Daoy (cell line): Measurements from ENCODE around the gene SOX6. TPM values are rescaled to one million over a fixed set of nuclear protein-coding genes. Genes with fewer than 3 reads are reported as not detected.

Experiments used
- DNase-seq: peaks from one replicate; pipeline ENCODE4 v3.0.0-alpha.2; 2015; ENCODE audit warnings: low read depth
- total RNA-seq: library from RNA; depleted of rRNA; stranded (reverse); fragments of >200 nt; shearing (Covaris generic); gene quantifications from 2 replicates; pipeline ENCODE4 v1.2.3, GENCODE V29; 2014

SOX6 gene
- total RNA-seq, 1 experiment from 2014 or later = 3.0 TPM

DNA sequence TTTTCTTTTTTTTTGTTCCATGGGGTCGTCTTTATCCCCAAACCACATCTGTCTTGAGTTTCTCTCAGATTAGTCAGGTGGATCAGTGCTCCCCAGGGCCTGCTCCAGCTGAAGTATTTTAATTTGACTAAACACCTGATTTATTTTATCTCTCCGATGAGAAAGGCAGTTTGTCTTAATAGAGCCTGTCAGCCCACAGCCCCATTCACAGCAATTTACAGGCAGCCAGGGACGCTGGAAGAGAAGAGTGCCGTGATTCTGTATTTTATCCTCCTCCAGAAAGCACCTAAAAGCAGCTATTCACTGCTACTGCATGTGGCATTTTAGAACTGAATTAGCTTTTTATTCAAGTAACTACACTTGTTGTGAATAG is 164.5 kb downstream of the SOX6 start:
- no peak for DNase-seq

DNA sequence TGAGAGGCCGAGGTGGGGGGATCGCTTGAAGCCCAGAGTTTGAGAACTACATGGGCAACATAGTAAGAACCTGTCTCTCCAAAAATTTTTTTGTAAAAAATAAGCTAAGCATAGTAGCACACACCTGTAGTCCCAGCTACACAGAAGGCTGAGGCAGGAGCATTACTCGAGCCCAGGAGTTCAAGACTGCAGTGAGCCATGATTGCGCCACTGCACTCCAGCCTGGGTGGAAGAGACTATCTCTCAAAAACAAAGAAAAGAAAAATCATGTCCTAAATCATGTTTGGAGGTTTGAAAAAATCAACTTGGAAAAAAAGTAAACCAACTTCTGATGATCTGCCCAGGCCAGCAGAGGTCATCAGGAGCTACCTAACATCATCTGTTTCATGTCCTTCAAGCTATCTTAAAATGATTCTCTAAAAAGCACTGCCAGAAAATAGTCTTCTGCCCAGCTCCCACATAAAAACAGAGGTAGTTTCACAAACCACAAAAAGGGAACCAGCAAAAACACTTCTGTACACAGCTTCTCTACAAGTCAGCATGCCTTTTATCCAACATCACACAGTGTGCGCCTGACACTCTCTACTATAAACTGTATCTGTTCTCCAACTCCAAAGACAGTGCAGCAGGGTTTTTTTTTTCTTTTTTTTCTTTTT is 165.0 kb downstream of the SOX6 start:
- DNase-seq = no peak

DNA sequence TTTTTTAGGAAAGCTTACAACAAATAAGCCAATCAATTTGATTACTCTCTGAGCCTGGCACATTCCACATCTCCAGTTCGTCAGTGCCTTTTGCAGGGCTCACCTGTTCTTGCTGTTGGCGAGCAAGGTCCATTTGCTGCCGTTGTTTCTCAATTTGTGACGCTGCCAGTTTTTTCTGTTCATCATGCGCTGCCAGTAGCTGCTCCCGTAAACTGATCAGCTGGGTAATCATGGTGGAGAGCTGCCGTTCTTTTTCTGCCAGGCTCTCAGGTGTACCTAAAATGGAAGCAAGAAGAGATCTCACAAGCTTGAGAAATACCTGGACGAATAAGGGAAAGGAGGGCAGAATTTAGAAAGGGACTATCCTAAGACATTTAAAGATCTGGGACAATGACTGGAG is 169.7 kb downstream of the SOX6 start:
- DNase-seq = no peak

DNA sequence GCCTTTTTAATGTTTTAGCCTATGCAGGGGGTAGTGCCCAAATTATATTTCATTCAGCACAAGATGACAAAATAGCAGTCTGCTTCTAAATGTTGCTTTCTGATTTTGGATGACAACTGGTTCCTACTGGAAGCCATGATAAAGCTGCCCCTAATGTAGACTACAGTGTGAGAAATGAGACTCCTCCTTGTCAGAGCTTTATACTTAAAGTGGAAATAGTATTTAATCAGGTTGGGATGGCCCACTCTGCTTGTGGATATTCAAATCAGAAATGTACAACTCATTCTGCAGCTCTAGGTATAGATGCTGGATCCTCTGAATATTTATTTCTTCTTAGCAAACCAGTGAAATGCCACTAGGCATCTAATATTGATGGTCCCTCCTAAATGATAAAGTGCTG is 171.3 kb downstream of the SOX6 start:
- DNase-seq = no peak

DNA sequence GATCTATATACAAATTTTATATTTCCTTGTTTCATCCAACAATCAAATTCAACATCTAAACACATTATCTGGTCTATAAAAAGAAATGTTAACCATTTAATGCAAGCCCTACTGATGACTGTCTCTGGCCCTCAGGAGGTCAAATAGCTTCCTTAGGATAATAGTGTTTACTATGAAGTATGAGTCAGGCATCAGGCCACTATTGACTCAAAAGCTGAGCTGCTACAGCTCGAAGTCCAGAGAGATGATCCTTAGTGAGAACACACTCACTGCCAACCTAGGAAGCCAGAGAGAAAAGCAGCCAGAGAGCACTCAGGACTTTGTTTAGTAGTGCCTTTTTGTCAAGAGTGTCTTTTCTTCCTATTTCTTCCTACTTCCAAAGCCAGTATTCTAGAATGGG is 171.8 kb downstream of the SOX6 start:
- peak; percentile 51 for DNase-seq

DNA sequence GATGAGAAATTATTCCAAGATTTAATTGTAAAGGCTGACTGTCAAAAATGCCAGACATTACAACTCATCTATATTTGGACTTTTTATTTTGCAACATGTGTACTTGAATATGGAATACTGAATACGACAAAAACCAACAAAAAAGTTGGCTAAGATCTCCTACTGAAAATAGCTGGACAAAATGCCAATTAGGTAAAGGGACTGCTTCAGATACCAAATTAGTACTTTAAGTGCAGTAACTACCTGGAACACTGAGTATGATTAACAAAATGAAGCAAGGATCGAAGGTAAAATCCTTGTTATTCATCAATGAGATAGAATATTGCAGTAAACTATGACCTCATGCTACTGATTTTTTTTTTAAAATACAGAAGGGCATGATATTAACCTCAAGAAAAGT is 173.8 kb downstream of the SOX6 start:
- DNase-seq = no peak

DNA sequence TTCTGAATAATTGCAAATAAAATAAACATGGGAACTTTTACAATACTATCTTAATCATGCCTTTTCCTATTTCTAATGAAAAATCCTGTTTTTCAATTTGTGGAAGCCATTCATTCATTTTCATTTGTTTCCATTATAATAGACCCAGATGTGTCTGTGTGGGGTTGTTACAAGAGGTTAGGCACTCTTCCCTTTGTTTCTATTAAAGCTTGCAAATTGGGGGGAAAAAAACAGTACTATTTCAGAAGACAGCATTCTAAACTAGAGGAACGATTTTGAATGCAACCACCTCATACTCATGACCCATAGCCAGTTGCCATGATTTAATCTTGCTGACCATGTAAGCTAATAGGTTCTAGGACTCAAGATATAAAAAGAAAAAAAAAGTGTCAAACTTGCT is 175.5 kb downstream of the SOX6 start:
- DNase-seq = no peak

DNA sequence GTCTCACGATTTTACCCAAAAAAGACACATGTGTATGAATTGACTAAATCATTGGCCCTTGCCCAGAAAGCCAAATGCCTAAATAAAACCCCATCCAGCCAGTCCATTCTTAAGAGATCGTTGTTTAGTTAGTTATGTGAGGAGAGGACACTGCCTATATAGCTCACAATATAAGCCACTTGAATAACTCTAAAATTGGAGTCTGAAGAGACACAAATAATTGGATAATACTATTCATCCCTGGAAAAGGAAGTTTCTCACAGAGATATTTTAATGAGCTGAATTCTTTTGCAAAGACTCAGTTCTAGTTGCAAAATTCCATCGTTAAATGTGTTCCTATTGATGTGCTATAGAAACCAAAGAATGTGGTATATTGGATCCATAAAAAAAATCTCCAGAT is 176.7 kb downstream of the SOX6 start:
- DNase-seq = no peak

DNA sequence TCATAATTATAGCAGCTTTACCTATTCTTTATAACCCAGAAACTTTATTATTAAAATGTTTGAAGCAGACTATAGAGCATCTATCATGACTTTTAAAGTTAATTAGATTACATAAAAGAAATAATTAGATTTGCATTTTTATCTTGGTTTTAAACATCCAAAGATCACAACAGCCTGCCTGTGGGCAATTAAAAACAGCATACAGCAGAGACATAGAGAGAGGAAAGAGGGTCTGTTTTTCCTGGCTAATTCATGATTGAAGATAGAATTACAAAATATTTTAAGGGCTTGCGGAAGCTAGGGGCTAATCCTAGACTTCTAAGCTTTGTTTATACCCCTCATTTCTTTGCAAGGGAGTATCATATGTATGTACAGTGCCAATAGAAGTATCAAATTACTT is 178.1 kb downstream of the SOX6 start:
- no peak for DNase-seq

DNA sequence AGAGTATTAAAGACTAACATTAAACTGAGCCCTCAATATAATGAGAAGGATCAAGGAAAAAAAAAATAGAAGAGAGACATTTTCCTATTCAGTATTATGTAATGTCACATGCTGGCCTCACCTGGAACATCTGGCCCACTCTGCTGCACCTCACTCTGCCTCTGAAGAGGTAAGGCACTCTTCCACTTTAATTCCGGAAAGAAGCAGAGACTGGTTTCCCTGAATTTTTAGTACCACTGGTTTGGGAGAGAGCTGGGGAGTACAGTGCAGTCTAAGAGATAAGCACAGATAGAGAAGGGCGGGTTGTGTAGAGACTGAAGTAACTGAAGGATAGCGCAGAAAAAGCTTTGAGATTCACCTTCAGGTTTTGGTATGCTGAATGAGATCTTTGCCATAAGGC is 178.7 kb downstream of the SOX6 start:
- DNase-seq = no peak

DNA sequence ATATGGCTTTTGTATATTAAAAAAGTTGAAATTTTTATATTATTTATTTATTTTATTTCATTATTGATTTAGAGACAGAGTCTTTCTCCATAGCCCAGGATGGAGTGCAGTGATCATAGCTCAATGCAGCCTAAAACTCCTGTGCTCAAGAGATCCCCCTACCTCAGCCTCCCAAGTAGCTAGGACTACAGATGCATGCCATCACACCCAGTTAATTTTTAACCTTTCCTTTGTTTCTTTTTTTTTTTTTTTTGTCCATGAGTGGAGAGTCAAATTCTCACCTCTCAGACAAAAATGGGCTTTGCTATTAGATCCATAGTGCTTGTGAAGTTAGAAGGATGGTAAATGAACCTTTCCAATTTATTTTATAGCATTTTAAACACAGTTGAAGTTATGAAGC is 182.5 kb downstream of the SOX6 start:
- no peak for DNase-seq

DNA sequence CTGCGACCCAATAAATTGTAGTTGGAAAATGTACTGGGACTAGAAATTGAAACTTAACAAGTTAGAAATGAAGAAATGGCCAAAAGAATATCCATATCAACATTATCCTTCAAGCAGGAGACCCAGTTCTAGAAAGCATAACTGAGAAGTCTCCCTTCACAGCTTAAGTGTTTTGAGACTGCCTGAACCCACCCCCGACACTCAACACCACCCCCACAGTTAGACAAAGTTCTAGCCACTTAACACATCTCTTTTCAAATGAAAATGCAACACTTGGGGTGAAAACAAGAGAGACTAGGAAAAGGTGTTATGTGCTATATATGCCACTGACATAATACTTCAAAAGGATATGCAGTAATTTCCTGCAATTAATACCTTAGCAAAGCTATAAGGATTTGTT is 184.5 kb downstream of the SOX6 start:
- no peak for DNase-seq

DNA sequence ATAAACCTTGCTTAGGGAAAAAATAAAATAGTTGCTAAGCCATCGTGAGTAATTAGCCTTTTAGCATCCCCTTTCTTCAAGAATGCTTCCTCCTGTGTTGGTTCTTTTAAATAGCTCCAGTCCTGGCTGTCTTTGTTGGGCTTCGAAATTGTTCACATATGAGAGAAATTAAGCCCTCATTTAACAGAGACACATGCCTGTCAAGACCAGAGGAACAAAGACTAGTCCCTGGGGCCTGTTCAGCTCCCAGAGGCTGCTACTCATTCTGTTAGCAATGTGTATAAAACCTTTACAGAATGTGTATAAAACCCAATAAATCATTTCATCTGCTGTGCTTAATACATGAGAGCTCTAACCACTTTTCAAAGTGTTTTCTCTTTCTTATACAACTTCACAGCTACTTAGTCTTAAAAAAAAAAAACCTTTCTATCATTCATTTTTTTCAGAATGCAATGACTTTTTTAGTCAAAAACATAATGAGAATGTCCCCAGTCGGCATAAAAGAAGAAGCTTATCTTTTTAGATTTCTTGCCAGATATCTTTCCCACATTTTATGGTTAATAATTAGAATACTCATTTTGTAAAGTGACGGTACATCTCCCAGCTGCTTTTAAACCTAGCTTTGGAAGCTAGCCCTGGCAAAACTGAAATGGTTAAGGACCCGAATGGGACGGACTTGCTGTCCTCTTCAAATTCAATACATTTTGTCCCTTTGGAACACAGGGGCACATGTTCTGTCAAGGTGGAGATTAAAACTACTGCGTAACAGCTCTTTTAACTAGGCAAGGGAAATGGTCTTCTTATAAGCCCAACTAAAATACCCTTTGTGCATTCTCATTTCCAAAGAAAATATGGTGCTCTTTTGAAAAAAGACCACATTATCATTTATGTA is 186.1 kb downstream of the SOX6 start:
- no peak for DNase-seq

DNA sequence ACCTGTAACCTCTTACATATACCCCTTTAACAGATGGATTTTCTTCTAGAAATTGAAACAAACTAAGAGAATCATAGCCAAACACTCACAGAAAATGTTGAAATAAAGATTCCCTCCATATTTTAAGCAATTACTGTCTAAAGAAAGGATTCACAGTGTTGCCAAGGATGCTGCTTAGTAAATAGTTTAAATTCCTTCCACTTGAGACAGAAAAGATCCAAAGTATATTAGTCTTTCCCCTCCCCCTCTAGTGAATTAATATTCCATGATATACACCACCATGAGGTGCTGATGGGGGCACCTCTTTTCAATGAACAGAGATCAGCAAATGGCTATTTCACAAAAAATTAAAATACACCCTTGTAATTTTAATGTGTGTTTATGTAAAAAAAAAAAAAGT is 186.8 kb downstream of the SOX6 start:
- no peak for DNase-seq

DNA sequence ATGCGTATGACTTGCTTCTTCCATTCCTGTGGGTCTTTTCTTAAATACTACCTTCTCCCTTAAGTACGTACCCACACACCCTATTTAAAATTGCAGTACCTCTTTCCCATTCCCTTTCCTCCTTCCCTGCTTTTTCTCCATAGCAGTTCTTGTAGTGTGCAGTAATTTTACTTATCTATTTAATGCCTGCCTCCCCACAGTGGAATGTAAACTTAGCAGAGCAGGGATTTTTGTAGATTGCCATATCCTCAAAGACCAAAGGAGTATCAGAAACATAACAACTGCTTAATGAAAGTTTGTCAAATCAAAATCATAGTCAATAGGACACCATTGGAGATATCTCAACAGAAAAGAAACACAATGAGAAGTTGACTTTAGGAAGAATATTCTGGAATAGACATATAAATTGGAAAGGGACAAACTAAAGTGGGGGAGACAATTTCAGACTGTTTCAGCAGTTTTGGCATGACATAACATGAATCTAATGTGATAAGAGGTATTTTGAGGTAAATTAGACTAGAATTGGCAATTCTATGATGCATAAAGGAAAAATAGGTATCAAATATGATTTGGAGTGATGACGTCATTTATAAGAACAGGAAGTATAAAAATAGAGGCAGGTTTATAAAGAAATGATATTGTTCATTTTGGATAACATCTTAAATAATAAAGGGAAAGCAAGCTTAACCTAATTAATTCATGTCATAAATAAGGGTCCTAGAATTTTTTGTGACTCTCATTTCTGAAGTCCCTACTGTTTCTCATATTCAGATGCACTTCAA is 188.4 kb downstream of the SOX6 start:
- DNase-seq = no peak

DNA sequence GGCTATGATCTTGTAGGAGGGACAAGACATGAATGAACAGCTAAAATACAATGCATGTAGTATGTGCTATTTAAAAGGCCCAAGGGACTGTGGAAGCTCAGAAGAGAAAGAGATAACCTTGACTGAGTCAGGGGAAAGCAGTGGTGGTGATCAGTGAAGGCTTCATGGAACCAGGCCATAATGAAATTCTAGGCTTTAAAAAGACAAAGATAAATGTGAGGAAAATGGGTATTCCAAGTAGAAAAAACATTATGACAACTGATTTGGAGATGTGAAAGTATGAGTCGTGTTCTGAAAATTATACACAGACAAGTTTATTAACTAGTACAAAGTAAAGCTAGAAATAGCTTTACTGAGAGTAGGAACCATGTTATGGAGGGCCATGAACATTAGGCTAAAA is 189.8 kb downstream of the SOX6 start:
- no peak for DNase-seq

DNA sequence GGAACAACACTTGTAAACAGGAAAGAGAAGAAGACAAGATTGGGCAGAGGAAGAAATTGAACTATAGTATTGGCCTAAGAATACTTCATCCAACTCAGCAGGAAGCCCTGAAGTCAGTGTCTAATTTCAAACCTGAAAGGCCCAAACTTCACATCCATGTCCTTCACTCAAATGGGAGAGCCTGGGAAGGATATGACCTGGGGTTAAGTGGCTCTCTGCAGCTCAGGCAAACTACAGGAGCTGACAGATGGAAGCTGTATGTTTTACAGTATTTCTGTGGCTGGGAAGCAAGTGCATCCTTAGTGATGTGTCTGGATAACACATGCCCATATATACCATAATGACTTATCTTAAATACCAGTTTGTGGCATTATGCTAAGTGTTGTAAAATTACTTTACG is 196.2 kb downstream of the SOX6 start:
- no peak for DNase-seq

DNA sequence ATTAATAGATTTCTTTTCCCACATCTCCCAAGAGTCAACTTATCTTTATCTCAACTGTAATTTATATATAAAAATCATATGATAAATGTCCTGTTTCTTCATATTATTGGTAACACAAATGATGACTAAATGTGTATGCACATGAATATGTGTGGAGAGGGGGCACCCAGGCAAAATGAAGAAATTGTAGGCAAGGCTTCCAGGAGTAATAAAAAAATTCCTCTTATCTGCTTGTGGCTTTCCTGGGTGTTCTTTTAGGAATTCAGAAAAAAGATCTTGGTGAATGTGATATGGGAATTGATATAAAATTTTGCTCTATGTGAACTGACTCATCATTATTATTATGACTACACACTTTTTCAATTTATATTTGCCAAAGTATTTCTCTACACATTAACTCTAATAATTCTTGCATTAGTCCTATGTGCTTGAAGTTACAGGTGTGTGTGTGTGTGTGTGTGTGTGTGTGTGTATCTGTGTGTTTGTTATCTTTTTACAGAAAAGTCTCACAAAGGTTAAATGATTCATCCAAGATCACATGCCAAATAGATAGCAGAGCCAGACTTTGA is 197.8 kb downstream of the SOX6 start:
- DNase-seq = no peak

DNA sequence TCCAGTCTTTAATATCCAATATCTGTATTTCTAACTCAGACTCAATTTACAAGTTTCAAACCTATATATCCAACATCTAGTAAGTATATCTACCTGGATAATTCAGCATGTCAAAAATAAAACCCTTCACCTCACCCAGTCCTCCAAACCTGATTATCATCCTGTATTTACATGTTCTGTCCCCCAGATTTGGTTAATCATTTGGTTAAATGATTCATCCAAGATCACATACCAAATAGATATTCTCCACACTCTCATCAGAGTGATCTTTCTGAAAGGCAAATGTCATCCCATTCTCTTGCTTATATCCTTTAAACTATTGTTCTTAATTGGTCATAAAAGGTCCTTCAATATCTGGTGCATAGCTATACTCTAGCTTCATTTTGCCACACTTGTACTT is 199.0 kb downstream of the SOX6 start:
- DNase-seq = no peak

DNA sequence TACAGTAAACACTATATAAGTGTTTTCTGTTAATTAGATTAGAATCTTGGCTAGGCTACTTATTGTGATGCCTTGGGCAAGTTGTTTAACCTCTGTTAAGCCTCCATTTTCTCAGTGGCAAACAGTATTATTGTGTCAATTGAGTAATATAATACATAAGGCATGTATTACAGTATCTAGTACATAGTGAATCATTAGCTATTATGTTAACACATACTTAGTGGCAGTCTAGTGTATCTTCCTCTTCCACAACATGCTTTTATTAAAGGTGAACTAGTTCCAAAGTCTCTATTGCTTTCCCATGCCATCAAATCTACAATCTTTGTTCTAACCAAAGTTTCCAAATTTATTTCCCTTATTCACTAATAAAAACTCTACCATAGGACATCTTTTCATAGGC is 200.9 kb downstream of the SOX6 start:
- DNase-seq = no peak

DNA sequence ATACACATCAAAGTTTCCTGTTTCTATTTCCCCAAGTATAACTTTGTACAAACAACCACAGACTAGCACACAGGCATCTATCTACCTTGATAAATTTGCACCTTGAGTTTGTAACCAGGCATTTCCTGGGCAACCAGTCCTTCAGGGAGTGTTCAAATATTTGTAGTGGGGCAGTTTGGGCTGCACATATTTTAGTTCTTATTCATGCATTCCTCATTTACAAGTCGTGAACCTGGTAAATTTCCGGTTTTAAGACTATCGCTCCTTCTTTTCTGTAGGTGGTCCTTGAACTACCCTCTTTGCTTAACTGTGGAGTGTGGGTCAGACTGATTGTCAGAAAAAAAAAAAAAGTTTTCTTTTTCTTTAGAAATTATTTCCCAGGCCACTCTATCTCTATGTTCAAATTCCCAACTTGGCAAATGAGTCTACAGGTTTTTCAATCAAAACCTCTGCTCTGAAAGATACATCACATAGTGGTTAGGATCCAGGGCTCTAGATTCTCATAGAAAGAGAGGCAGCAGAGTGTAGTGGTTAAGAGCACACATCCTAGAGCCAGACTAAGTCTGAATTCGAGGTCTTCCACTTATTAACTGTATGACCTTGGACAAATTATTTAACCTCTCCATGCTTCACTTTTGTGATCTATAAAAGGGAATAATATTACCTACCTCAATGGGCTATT is 201.5 kb downstream of the SOX6 start:
- peak; percentile 15 for DNase-seq

DNA sequence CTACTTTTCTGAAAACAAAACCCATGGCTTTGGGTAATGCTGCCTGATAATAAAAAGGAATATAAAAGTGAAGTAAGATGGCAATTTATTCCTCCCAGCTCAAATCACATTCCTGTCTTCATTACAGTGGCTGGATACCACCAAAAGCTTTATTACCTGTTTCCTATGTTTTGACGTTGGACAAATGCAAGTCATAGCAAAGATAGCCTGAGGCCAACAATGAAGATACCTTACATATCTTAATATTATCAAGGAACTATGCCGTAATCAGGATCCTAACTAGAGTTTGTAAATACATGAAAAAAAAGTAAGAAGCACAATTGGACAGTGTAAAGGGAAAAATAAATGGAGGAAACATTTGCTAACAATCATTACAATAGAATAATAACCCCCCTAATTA is 202.4 kb downstream of the SOX6 start:
- DNase-seq = no peak
